ENCODE measurements around the gene SPO11.

SPO11 gene

DNA sequence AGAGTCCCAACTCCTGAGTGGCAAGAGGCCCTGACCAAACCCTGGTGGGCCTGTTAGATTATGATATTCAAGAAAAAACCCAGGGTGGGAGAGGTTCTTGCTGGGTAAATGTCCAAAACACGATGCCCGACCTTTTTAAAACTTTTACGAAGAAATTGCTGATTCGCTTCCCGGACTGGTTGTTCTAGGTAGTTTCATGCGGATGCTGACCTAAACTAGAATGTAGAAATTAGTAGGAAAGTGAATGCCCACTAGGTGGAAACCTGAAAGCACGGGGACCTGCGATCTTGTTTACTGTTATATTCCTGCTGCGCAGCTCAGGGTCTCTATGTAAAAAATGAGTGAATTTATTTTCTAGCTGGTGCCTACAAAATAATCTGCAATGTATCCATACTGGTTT is 23.7 kb downstream of the SPO11 start:
- Histone ChIP-seq H3K4me1 (ENCODE audit: control insufficient read depth, low read length) (peaks cover 17% of the 10 kb centered on the region), H3K4me3 (ENCODE audit: low read length) (no peak overlapping the region), H3K27ac (ENCODE audit: low read depth, low read length) (no peak overlapping the region), H3K4me2 (ENCODE audit: low read length) (no peak overlapping the region), H3K27me3 (ENCODE audit: control insufficient read depth, low read length) (no peaks in the 10 kb centered on the region), H3F3A (ENCODE audit: control insufficient read depth, insufficient read depth) (peaks cover 9% of the 10 kb centered on the region), H4K20me1 (ENCODE audit: control insufficient read depth, insufficient read depth, low read depth, low read length) (peaks cover 17% of the 10 kb centered on the region), H3K36me3 (ENCODE audit: control insufficient read depth, low read length) (peaks cover 29% of the 10 kb centered on the region), H3K9me2 (replicated peaks; ENCODE audit: control insufficient read depth, low read length) (no peaks in the 10 kb centered on the region), H3K9me3 (ENCODE audit: control insufficient read depth, insufficient read depth, low read length) (no peaks in the 10 kb centered on the region), H3K79me2 (ENCODE audit: control insufficient read depth, low read length) (peaks cover 37% of the 10 kb centered on the region)
- TF ChIP-seq EZH2phosphoT487 (IDR thresholded peaks at IDR 0.05; ENCODE audit: borderline replicate concordance, low read length), result no peak
- TF ChIP-seq CTCF (IDR thresholded peaks at IDR 0.05; ENCODE audit: low read depth, low read length, poor library complexity, severe bottlenecking), result peak; percentile 11

- 0 out of 2 replicates have a peak, but pooled peaks cover 3% of the 10 kb centered on the region for H4K20me1 ChIP-seq (ENCODE audit: control insufficient read depth, insufficient read depth, low read depth, low read length)
- no peaks in the 10 kb centered on the region for H3K9me3 ChIP-seq (ENCODE audit: control insufficient read depth, insufficient read depth, low read length)
- no peak overlapping the region for H3K4me3 ChIP-seq (ENCODE audit: low read length)
- H3K27me3 ChIP-seq (ENCODE audit: control insufficient read depth, low read length), result no peaks in the 10 kb centered on the region
- no peak overlapping the region for H3K4me2 ChIP-seq (ENCODE audit: low read length)
- H3K4me1 ChIP-seq (ENCODE audit: control insufficient read depth, low read length), result no peaks in the 10 kb centered on the region
- no peaks in the 10 kb centered on the region for H3K9me2 ChIP-seq (replicated peaks; ENCODE audit: control insufficient read depth, low read length)
- H3K27ac ChIP-seq (ENCODE audit: low read depth, low read length), result no peak overlapping the region
- H3K36me3 ChIP-seq (ENCODE audit: control insufficient read depth, low read length), result peaks cover 27% of the 10 kb centered on the region
- H3K79me2 ChIP-seq (ENCODE audit: control insufficient read depth, low read length), result peaks cover 6% of the 10 kb centered on the region; the same call in 1 of the 2 replicates
- H3F3A ChIP-seq (ENCODE audit: control insufficient read depth, insufficient read depth), result peaks cover under 1% of the 10 kb centered on the region; the same call in 1 of the 2 replicates
- TF ChIP-seq CTCF (IDR thresholded peaks at IDR 0.05; ENCODE audit: low read depth, low read length, poor library complexity, severe bottlenecking), result no peak
- no peak for TF ChIP-seq EZH2phosphoT487 (IDR thresholded peaks at IDR 0.05; ENCODE audit: borderline replicate concordance, low read length)
Measured at GRCh38 chr20:57361517-57361916, 31.9 kb downstream of the SPO11 start.

- H3F3A ChIP-seq (ENCODE audit: control insufficient read depth, insufficient read depth), result no peaks in the 10 kb centered on the region
- no peaks in the 10 kb centered on the region for H3K4me1 ChIP-seq (ENCODE audit: control insufficient read depth, low read length)
- peaks cover 56% of the 10 kb centered on the region for H3K36me3 ChIP-seq (ENCODE audit: control insufficient read depth, low read length)
- TF ChIP-seq EZH2phosphoT487 (IDR thresholded peaks at IDR 0.05; ENCODE audit: borderline replicate concordance, low read length) (no peak), CTCF (IDR thresholded peaks at IDR 0.05; ENCODE audit: low read depth, low read length, poor library complexity, severe bottlenecking) (no peak)
- H4K20me1 ChIP-seq (ENCODE audit: control insufficient read depth, insufficient read depth, low read depth, low read length), result 0 out of 2 replicates have a peak, but pooled peaks cover 7% of the 10 kb centered on the region
- no peaks in the 10 kb centered on the region for H3K9me2 ChIP-seq (replicated peaks; ENCODE audit: control insufficient read depth, low read length)
- no peak overlapping the region for H3K4me2 ChIP-seq (ENCODE audit: low read length)
- no peak overlapping the region for H3K4me3 ChIP-seq (ENCODE audit: low read length)
- no peaks in the 10 kb centered on the region for H3K27me3 ChIP-seq (ENCODE audit: control insufficient read depth, low read length)
- H3K27ac ChIP-seq (ENCODE audit: low read depth, low read length), result no peak overlapping the region
- no peaks in the 10 kb centered on the region for H3K9me3 ChIP-seq (ENCODE audit: control insufficient read depth, insufficient read depth, low read length)
- peaks cover 6% of the 10 kb centered on the region; the same call in 1 of the 2 replicates for H3K79me2 ChIP-seq (ENCODE audit: control insufficient read depth, low read length)
Measured at GRCh38 chr20:57364451-57364850, 34.8 kb downstream of the SPO11 start.
